Left ventricle myocardium superior (tissue), 1 donor: ENCODE results near the gene CNMD. TPM values are rescaled to one million over a fixed set of nuclear protein-coding genes. Genes with fewer than 3 reads are reported as not detected.
"Not testable (repeated sequence)": the region's sequence is repeated elsewhere in the genome, so short reads cannot be mapped to it uniquely, and the experiment has no call there.

Source experiments
- ATAC-seq: fragments of 200-7000 bp; cut with Tn5 transposase; one replicate; pipeline ENCODE4 v1.9.1; 2020; ENCODE audit warnings: mild to moderate bottlenecking, moderate library complexity
- DNase-seq: peaks from one replicate; pipeline ENCODE4 v3.0.0-alpha.2; 2020
- intact Hi-C: fragments of 100-400 bp; cut with micrococcal nuclease; formaldehyde crosslinking; loops from one replicate; pipeline ENCODE4 v1.11.0; 2022
- total RNA-seq: library from RNA; stranded (reverse); fragmentation: NEBNext Ultra II Directional; extraction: Animal tissue kit (Norgen Biotek cat#: 25700); gene quantifications from one replicate; pipeline ENCODE4 v1.2.1, GENCODE V29; 2021
- donor health status: DM: no; HTN: yes; CAD: no; lungs with severe emphysema.

Gene CNMD
- total RNA-seq, 1 donor from 2014 or later: not detected

DNA sequence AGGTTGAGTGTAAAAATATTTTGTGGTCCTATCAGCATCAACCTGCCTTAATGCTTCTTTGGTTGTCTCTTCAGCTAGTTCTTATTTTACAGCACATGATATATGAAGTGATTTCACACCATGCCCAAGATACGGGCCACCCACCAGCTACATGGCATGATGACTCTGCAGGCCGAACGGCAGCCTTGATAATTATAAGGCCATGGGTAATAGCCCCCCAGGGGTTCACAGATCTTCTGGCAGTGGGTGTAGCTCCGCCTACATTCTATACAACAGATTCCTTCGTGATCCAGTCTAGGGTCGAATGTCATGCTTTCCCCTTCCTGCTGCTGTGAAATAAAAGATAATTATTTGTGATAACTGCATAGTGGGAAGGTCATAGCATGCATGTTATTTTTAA is 36.1 kb downstream of the CNMD start:
- ATAC-seq (no peak), DNase-seq (no peak)
- intact Hi-C loops: no loop called here

DNA sequence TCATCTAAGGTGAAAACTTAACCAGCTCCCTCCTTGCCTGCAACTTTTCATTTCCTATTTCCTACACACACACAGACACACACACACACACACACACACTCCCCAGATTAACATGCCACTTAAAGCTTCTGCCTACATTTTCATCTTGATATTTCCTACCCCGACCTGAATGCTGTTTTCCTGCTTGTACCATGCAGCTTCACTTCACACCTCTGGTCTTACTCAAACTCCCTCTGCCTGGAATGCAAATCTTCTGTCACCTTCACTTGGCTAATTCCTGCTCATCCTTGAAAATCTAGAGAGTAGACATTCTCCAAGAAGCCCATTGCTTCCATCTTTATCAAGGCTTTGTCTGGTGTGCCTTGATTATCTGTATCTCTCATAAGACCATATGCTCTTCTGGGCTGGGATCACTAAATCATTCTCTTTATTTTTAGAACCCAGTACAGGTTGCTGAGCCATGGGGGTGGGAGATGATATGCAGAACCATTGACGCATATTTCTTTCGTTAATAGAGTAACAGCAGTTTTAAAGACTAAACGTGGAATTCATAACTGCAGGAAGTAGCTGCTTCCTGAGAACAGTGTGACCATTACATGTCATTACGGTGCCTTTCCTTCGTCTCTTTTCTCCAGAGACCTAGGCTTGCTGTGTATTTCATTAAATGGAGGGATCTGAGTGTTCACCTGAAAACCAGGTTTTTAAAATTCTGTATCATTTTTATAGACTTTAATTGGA is 37.7 kb downstream of the CNMD start:
- DNase-seq (no peak), ATAC-seq (no peak)
- intact Hi-C loops: no loop called here

DNA sequence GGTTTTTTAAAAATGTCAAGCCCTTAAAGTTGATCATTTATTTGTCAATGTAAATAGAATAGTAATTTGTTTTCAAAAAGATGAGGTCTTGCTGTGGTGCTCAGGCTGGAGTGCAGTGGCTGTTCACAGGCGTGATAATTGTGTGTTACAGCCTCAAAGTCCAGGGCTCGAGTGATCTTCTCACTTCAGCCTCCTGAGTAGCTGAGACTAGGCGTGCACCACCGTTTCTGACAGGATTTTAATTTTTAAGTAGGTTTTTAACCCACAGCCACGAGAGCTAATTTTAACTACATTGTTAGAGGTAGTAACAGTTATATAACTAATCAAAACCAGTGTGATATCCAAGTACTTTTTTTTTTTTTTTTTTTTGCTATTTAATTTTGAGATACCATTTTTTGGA is 43.1 kb downstream of the CNMD start:
- intact Hi-C loops: no loop called here
- no peak for DNase-seq
- no peak for ATAC-seq

DNA sequence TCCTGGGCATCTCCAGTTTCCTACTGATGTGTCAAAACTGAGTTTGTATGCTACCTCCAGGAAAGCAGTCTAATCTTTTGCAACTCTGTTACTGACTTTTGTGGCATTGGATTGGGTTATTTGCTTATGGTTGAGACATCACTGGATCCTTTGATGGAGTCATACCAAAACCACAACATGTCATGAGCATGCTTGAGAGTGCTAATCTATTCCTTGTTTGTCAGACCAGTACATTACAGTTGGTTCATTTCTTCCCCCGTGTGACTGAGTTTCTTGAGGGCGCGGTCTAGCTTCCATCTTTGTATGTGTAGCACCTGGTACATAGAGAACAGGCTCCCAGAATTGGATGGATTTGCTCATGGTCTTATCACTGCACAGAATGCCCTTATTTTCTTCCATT is 43.8 kb downstream of the CNMD start:
- DNase-seq: no peak
- intact Hi-C loops: no loop called here
- ATAC-seq: no peak

DNA sequence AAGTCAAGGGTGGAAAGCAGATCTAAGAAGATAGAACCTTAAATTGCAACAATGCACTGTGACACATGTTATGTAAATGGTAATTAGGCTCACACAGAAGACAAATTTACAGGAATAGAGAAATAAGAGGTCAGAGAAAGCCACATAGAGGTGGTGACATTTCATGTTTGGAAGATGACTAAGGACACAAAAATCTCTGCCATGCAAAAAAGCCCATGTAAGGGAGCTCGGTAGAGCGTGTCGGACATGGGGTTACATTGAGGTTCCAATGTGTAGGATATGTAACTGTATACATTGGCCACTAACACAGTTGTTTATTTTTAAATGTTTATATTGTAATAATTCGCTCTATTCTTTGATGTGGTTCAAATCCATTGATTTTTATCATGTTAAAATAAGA is 53.2 kb downstream of the CNMD start:
- intact Hi-C loops: no loop called here
- no peak for ATAC-seq
- no peak for DNase-seq

DNA sequence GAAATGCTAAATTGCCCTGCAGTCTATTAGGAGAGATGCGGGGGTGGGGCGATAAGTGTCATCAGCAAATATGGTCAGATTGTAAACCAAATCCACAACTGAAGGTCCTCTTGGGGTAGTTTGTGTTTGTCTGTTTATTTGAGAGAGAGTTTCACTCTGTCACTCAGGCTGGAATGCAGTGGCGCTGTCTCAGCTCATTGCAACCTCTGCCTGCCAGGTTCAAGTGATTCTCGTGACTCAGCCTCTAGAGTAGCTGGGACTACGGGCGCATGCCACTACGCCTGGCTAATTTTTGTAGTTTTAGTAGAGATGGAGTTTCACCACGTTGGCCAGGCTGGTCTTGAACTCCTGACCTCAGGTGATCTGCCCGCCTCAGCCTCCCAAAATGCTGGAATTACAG is 53.8 kb downstream of the CNMD start:
- DNase-seq, intact Hi-C loops, ATAC-seq: not testable (repeated sequence)

DNA sequence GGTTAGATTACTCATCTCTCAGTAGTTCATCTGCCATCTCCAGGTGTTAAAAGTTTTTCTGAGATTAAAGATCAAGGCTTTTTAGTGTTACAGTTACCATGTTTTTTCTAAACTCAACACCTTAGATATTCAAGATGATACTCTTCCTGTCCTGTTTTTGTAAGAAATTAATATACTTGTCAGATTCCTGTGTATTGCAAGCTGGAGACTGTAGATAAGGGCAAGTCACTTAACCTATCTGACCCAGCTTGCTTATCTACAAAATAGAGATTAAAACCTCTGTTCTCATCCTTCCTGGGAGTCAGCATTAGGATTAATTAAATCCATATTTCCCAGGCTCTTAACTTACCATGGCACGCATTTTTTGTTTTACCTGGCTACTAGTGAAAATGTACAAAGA is 61.8 kb downstream of the CNMD start:
- intact Hi-C loops: no loop called here
- ATAC-seq (no peak), DNase-seq (no peak)

DNA sequence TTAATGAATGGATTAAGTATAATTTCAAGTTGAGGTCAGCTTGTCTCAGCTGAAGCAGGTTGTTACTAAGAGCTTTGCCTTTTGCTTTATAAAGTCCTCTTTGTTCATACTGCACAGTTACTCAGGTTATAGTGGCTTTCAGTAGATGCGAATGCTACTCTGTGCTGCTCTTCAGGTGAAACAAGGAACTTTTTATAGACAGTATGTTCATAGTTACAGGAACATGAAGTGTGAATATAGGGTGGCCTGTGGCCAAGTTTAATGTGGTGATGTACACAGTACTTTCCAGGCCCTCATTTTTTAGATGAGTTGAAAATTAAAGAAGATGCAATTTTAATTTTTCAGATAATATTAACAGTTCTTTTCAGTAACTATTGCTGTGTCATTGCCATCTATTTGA is 66.2 kb downstream of the CNMD start:
- intact Hi-C loops: no loop called here
- ATAC-seq: no peak
- no peak for DNase-seq

DNA sequence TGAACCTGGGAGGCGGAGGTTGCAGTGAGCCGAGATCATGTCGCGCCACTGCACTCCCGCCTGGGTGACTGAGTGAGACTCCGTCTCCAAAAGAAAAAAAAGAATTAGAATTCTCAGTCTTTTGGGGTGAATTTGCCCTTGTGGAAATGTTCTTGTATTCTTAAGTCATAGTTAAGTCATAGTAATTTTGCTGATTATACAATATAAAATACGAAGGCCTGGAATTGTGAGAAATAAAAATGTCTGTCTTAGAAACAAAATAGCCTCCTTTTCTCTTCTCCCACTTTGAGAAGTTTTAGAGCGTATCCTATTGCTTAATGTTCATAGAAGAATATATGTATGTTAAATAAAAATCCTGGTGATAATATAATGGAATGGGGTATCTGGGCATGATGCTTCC is 68.9 kb downstream of the CNMD start:
- no peak for DNase-seq
- intact Hi-C loops: no loop called here
- ATAC-seq: no peak

DNA sequence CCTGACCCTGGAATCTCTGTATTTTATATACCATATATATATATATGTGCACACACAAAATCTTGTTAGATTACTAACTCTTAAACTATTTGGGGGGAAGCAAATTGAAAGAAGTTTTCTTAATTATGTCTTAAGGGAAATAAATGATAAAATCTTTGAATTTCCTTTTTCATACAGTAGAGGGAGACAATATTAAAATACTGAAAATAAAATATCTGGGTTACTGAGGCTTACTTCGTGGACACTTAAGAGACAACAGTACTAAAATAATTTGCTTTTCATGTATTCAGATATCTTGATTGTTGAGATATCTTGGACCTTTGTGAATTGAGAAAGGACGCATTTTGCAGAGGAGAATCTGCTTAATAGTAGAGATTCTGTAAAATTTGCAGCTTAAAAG is 69.9 kb downstream of the CNMD start:
- ATAC-seq: no peak
- no peak for DNase-seq
- intact Hi-C loops: no loop called here

DNA sequence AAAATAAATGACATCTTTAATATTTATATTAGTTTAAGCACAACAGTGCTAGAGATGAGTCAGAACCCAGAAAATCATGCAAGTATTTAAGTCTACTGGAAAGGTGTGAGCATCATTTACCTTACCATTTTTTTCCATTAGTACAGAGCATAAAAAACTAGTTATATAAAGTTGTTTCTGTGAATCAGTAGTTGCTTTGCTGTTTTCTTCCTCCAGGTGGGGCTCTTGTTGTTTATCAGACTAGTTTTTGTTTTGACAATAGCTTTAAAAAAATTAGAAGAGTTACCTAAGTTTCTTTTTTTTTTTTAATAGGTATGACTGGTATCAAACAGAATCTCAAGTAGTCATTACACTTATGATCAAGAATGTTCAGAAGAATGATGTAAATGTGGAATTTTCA is 74.3 kb downstream of the CNMD start:
- no peak for DNase-seq
- no peak for ATAC-seq
- intact Hi-C loops: no loop called here

DNA sequence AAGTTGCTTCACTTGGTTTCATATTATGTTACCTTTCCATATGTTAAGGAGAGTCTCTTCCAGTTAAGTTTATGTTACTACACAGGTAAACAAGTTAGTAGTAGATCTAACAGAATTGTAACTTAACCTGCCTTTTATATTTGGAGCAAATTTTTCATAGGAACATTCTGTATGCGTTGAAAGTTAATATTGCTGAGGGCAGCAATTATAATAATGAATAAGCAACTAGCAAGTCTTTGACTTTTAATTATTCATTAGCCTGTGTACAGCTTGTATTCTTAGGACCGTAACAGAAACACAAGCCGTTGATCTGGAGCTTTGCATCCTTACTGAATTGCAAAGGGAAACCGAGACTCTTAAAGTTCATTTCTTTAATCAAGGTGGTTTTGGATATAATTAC is 75.3 kb downstream of the CNMD start:
- no peak for DNase-seq
- intact Hi-C loops: no loop called here
- ATAC-seq: no peak

DNA sequence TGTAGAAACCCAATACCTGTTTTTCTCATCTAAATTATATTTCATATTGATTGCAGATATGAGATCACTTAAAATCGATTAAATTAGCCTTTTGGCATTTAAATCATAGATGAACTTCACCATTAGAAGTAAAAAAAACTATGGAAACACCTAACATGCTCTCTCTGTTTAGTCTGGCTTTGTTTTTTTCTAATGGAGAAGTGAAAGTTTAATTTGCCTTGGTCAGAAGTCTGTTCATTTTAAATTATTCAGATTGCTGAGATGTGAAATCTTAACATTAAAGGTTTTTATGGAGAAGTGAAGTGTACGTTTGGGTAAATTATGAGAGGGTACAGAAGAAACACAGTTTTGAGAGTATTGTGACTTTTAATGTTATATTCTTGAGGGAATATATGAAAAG is 80.3 kb downstream of the CNMD start:
- no peak for ATAC-seq

More for the DNA sequence above, 80.3 kb downstream of the CNMD start:
- DNase-seq: no peak
- intact Hi-C loops: no loop called here

Other genes starting within 250 kb of the CNMD start
- gene HNRNPA1L2, start 97.4 kb downstream of the CNMD start, total RNA-seq: 2.0 TPM
- 59.3 TPM for gene SUGT1, start 87.0 kb downstream of the CNMD start, total RNA-seq
- not detected for gene PCDH8, start 108.8 kb upstream of the CNMD start, total RNA-seq